Osteoblast (primary cell): ENCODE data around the gene IGLL5. TPM values are rescaled to one million over a fixed set of nuclear protein-coding genes. Genes with fewer than 3 reads are reported as not detected.

ENCODE experiments used
- DNase-seq: peaks from one replicate; pipeline ENCODE4 v3.0.0; 2011; ENCODE audit warnings: low spot score, mixed read lengths; ENCODE audit not compliant: insufficient read length; ENCODE audit errors: missing footprints
- H2AFZ ChIP-seq: 2 replicates; pipeline ENCODE4 v1.6.0; 2011; ENCODE audit warnings: mild to moderate bottlenecking, low read length
- H3K27ac ChIP-seq: 2 replicates; pipeline ENCODE4 v1.5.1; 2011; ENCODE audit warnings: mild to moderate bottlenecking, low read depth, low read length, moderate library complexity
- H3K27me3 ChIP-seq: 2 replicates; pipeline ENCODE4 v1.6.0; 2012; ENCODE audit warnings: mild to moderate bottlenecking, control low read depth, inconsistent platforms, low read length, moderate library complexity; ENCODE audit not compliant: insufficient read depth
- H3K36me3 ChIP-seq: 2 replicates; pipeline ENCODE4 v1.5.1; 2011; ENCODE audit warnings: mild to moderate bottlenecking, low read length, control low read depth, moderate library complexity; ENCODE audit not compliant: insufficient read depth
- H3K4me1 ChIP-seq: 2 replicates; pipeline ENCODE4 v1.5.1; 2011; ENCODE audit warnings: mild to moderate bottlenecking, low read length, control low read depth, moderate library complexity; ENCODE audit not compliant: insufficient read depth
- H3K4me2 ChIP-seq: 2 replicates; pipeline ENCODE4 v1.6.0; 2011; ENCODE audit warnings: mild to moderate bottlenecking, low read length; ENCODE audit not compliant: insufficient read depth
- H3K4me3 ChIP-seq: fragments of 200-600 bp; sonication (generic); 3 replicates; pipeline ENCODE4 v1.5.1; 2012; ENCODE audit warnings: mild to moderate bottlenecking, low read length, inconsistent platforms; ENCODE audit not compliant: insufficient read depth
- H3K79me2 ChIP-seq: 2 replicates; pipeline ENCODE4 v1.6.0; 2012; ENCODE audit warnings: mild to moderate bottlenecking, low read length, control low read depth, inconsistent platforms; ENCODE audit not compliant: insufficient read depth
- H3K9me3 ChIP-seq: 2 replicates; pipeline ENCODE4 v1.5.1; 2011; ENCODE audit warnings: low read depth, low read length, control low read depth
- H4K20me1 ChIP-seq: 2 replicates; pipeline ENCODE4 v1.6.0; 2012; ENCODE audit warnings: mild to moderate bottlenecking, low read length, control low read depth; ENCODE audit not compliant: insufficient read depth
- CTCF ChIP-seq: IDR thresholded peaks from 2 replicates; pipeline ENCODE4 v1.5.1; 2011; ENCODE audit warnings: mild to moderate bottlenecking, low read depth, low read length, moderate library complexity; ENCODE audit errors: extremely low read depth
- total RNA-seq: library from RNA; depleted of rRNA; stranded (reverse); fragments of >200 nt; gene quantifications from 2 replicates; pipeline ENCODE4 v1.2.3, GENCODE V29; 2012

IGLL5 gene
- total RNA-seq, 1 donor, result not detected

- H3K9me3 ChIP-seq, result no peaks in the 10 kb centered on the region
- H3K36me3 ChIP-seq, result no peaks in the 10 kb centered on the region
- no peak for TF ChIP-seq CTCF
- no peaks in the 10 kb centered on the region for H3K79me2 ChIP-seq
- no peak overlapping the region for H3K4me3 ChIP-seq
- peaks cover 6% of the 10 kb centered on the region for H3K27me3 ChIP-seq
- H4K20me1 ChIP-seq, result no peaks in the 10 kb centered on the region
- no peak overlapping the region for H3K27ac ChIP-seq
- DNase-seq, result peak; percentile 62
- H3K4me2 ChIP-seq, result no peak overlapping the region
- no peaks in the 10 kb centered on the region for H3K4me1 ChIP-seq
- no peak overlapping the region for H2AFZ ChIP-seq
Measured at GRCh38 chr22:22909605-22910271, 22.1 kb downstream of the IGLL5 start.

GRCh38 chr22:22910272-22911240, 22.9 kb downstream of the IGLL5 start:
- Histone ChIP-seq H3K4me2 (no peak overlapping the region), H3K79me2 (no peaks in the 10 kb centered on the region), H3K9me3 (no peaks in the 10 kb centered on the region), H3K4me1 (no peaks in the 10 kb centered on the region), H2AFZ (no peak overlapping the region), H3K27ac (no peak overlapping the region), H3K4me3 (no peak overlapping the region), H3K36me3 (no peaks in the 10 kb centered on the region), H4K20me1 (no peaks in the 10 kb centered on the region), H3K27me3 (peaks cover 6% of the 10 kb centered on the region)
- peak; percentile 59 for DNase-seq
- TF ChIP-seq CTCF, result no peak

- Histone ChIP-seq H3K4me3 (no peak overlapping the region), H3K4me1 (no peaks in the 10 kb centered on the region)
- no peak for TF ChIP-seq CTCF
Measured at GRCh38 chr22:22911327-22912134, 23.9 kb downstream of the IGLL5 start.

More at GRCh38 chr22:22911327-22912134, 23.9 kb downstream of the IGLL5 start:
- H3K9me3 ChIP-seq, result no peaks in the 10 kb centered on the region
- H3K27me3 ChIP-seq, result peaks cover 6% of the 10 kb centered on the region
- no peak overlapping the region for H2AFZ ChIP-seq
- no peak overlapping the region for H3K4me2 ChIP-seq
- no peaks in the 10 kb centered on the region for H4K20me1 ChIP-seq
- H3K79me2 ChIP-seq, result no peaks in the 10 kb centered on the region
- DNase-seq, result peak; percentile 22
- H3K27ac ChIP-seq, result no peak overlapping the region
- no peaks in the 10 kb centered on the region for H3K36me3 ChIP-seq
